WI38 (cell line): ENCODE data around the gene SLC9A4.

Source experiments
- H3K4me3 ChIP-seq: 2 replicates; pipeline ENCODE4 v1.5.1; 2011; ENCODE audit warnings: low read depth, mild to moderate bottlenecking, control low read depth, low read length
- TF ChIP-seq, protein P1 (sequence below): IDR thresholded peaks from 2 replicates; pipeline ENCODE4 v1.5.1; 2012; ENCODE audit warnings: low read depth, mild to moderate bottlenecking, control low read depth, low read length

SLC9A4 gene

DNA sequence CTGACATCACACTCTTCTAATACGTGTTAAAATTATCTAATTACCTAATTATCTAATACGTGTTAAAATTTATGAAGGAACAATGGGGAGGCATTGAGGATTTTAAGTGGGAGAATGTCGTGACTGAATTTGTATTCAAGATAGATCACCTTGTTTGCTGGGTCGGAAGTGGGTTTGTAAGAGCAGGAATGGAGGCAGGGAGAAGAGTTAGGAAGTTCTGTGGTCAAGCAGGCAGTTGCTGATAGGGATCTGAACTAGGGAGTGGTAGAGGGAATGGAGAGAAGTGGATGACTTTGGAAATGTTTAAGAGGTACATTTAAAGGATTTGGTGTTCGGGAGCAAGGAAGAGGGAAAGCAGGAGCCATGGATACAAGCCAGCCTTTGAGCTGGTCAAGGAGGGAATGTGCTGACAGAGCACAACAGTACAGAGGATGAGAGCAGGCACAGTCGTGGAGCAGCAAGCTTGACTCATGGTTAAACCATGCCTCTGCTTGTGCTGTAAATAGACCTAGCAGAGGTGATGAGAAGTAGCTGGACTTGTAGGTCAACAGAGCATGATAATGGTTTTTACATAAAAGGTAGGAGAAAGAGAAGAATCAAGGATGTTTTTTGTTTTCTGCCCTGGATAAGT is 33.8 kb upstream of the SLC9A4 start:
- TF ChIP-seq, protein P1, sequence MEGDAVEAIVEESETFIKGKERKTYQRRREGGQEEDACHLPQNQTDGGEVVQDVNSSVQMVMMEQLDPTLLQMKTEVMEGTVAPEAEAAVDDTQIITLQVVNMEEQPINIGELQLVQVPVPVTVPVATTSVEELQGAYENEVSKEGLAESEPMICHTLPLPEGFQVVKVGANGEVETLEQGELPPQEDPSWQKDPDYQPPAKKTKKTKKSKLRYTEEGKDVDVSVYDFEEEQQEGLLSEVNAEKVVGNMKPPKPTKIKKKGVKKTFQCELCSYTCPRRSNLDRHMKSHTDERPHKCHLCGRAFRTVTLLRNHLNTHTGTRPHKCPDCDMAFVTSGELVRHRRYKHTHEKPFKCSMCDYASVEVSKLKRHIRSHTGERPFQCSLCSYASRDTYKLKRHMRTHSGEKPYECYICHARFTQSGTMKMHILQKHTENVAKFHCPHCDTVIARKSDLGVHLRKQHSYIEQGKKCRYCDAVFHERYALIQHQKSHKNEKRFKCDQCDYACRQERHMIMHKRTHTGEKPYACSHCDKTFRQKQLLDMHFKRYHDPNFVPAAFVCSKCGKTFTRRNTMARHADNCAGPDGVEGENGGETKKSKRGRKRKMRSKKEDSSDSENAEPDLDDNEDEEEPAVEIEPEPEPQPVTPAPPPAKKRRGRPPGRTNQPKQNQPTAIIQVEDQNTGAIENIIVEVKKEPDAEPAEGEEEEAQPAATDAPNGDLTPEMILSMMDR: no peak
- no peak overlapping the region for H3K4me3 ChIP-seq

DNA sequence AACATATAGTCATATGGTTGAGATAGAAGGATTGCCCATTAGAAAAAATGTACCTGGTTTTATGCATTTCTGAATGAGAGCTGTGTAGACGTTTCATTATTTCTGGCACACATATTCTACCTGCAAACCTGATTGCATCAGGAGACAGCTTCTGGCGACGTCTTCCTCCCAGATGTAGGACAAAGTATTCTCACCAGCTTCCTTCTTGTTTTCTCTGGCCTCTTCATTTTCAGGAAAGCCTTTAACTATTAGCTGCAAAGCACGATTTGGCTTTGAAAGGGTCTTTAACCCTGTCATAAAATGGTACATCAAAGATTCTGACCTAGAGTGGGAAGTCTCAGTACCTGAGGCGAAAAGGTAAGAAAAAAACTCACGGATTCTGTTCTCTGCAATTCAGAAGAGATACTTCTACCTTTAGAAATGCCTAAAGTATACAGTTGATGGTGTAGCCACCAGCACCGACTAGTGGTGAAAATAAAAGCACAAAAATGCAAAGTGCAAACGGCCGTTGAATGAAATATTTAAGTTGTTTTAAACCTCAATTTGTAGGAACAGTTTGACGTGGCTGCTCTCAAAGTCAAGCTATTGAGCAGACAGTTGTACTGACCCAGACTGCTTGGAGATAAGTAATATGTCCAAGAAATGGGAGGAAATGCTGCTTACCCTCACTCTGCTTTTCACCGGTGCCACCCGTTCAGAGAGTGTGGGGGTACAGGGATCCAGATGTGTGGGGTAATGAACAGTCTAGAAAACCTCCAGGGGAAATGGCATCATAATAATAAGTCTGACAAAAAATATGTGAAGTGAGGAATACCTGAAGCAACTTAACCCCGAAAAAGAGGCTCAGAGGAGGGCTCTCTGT is 29.8 kb upstream of the SLC9A4 start:
- TF ChIP-seq, protein P1: peak; percentile 65

DNA sequence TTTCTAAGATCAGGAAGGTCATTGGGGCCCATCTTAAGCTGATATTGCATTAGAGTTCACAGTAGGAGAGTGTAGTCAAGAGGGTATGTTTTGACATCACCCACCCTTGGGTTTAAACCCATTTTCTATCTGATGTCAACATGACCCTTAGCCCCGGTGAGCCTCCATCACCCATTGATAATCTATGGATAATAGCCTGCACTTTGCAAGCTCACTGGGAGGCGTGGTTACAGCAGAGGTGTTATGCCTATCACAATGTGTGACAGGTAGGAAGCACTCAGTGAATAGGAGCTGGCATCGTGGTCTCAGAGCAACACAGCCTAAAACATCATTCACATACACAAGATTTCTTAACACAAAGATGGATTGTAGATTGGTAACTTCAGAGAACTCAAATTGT is 28.8 kb upstream of the SLC9A4 start:
- TF ChIP-seq, protein P1: no peak
- H3K4me3 ChIP-seq: no peak overlapping the region

More for the DNA sequence above, 29.8 kb upstream of the SLC9A4 start:
- H3K4me3 ChIP-seq: no peak overlapping the region

DNA sequence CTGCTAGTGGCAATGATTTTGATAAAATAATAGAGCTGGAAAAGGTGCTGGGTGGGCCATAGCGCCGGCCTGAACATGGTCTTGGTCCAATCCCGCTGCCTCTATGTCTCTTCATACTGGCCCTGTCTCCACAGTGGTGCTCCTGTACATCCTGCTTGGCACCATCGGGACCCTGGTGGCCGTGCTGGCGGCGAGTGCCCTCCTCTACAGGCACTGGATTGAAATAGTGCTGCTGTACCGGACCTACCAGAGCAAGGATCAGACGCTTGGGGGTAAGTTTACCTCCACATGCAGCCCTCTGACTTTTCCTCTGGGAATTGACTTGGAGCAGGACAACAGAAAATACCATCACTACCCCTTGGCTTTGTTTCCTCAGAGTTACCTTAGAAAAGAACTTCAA is 26.1 kb upstream of the SLC9A4 start:
- H3K4me3 ChIP-seq: no peak overlapping the region
- TF ChIP-seq, protein P1: no peak

DNA sequence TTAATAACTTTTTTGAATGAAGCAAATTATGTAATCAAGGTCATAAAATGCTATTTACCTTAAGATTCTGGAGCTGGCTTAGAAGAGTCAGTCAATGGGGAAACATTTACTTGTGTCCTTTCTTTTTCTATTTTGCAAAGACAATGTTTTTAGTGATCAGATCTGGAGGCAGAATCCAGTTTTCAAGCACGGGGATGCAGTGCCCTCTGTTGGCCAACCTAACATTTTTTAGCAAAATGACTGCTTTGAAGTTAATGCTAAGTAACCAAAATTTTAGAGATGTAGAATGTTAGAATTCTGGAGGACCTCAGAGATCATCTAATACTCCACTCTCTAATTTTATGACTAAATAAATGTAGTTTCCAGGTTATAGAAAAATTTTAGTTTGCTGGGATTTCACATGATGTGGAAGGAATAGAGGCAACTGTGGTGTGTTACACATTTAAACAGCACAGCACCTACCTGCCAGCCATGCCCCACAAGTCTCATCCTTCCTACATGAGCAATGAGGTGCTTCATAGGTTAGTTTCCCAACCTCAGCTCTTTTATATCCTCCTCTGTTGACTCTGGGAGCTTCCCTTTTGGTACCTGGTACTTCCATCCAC is 23.6 kb upstream of the SLC9A4 start:
- TF ChIP-seq, protein P1: peak; percentile 55; the same call in 1 of the 2 replicates
- H3K4me3 ChIP-seq: no peak overlapping the region

DNA sequence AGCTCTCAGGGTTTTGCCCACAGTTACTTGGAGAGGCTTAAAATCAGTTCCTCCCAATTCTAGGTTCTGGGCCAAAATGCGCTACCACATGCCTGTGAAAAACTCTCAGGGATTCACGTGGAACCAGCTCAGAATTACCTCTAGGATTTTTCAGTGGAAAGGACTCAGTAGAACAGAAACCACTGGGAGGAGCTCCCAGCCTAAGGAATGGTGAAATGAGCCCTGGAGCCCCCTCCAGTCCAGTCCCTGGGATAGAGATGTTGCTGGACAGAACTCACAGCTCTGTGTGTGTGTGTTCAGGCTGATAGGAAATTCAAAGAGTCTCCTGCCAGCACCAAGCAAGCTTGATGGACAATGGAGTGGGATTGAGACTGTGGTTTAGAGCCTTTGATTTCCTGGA is 21.1 kb upstream of the SLC9A4 start:
- no peak overlapping the region for H3K4me3 ChIP-seq
- TF ChIP-seq, protein P1: no peak

DNA sequence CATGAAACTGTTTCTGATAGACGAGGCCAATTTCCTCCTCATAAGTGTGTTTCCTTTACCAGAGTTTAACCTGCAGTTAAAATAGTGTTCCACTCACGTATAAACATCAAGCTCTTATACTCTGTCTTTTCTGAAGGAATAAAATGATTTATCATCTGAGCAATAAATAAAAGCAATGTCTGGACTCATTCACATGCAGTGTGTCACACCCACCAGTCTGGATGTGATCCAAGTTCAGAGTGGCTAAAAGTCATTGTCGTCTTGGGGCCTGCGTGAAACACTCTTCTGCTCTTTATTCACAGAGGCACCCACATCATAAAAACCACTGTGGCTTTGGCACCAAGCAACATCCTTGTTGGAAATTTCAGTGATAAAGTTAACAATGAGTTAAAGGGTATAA is 19.5 kb upstream of the SLC9A4 start:
- TF ChIP-seq, protein P1: no peak

More for the DNA sequence above, 19.5 kb upstream of the SLC9A4 start:
- no peak overlapping the region for H3K4me3 ChIP-seq
